ENCODE measurements around the gene AK4.
A peak's percentile ranks its signal among the peaks of the same experiment; 100 is the strongest.

- no peak for TF ChIP-seq CTCF (IDR thresholded peaks at IDR 0.05; ENCODE audit: insufficient read depth, low read depth, low read length)
- TF ChIP-seq EZH2 (IDR thresholded peaks at IDR 0.05; ENCODE audit: insufficient read depth, low read length): peak; percentile 72
Measured at GRCh38 chr1:65148548-65149350, 746 bp downstream of the AK4 start.
